ENCODE measurements around the gene NHSL1. TPM values are rescaled to one million over a fixed set of nuclear protein-coding genes. Genes with fewer than 3 reads are reported as not detected.
A peak's percentile ranks its signal among the peaks of the same experiment; 100 is the strongest.

Gene NHSL1
- total RNA-seq, 2 donors from 2014 or later, result 0.82 to 1.1 TPM

GRCh38 chr6:138424004-138424904 lies 75.0 kb downstream of the NHSL1 start:
- Mint-ChIP-seq H3K4me1 (no peaks in the 10 kb centered on the region), H3K27me3 (no peaks in the 10 kb centered on the region), H3K27ac (no peak overlapping the region), H3K4me3 (no peak overlapping the region), H3K9me3 (no peaks in the 10 kb centered on the region), H3K36me3 (ENCODE audit: low read depth) (no peaks in the 10 kb centered on the region)
- ATAC-seq (replicated peaks), result no peak

- H3K4me3 Mint-ChIP-seq, result no peak overlapping the region
- ATAC-seq (replicated peaks), result no peak
- H3K27ac Mint-ChIP-seq, result no peak overlapping the region
- H3K9me3 Mint-ChIP-seq, result no peaks in the 10 kb centered on the region
- H3K4me1 Mint-ChIP-seq, result peaks cover 5% of the 10 kb centered on the region
- H3K36me3 Mint-ChIP-seq (ENCODE audit: low read depth), result peaks cover 12% of the 10 kb centered on the region
- no peaks in the 10 kb centered on the region for H3K27me3 Mint-ChIP-seq
These were observed 76.4 kb downstream of the NHSL1 start for GRCh38 chr6:138422861-138423260.

GRCh38 chr6:138421608-138422007 lies 77.7 kb downstream of the NHSL1 start:
- no peaks in the 10 kb centered on the region for H3K27me3 Mint-ChIP-seq
- H3K9me3 Mint-ChIP-seq, result no peaks in the 10 kb centered on the region
- peaks cover 6% of the 10 kb centered on the region for H3K4me1 Mint-ChIP-seq
- H3K36me3 Mint-ChIP-seq (ENCODE audit: low read depth), result peaks cover 20% of the 10 kb centered on the region
- no peak for ATAC-seq (replicated peaks)
- no peak overlapping the region for H3K27ac Mint-ChIP-seq
- H3K4me3 Mint-ChIP-seq, result no peak overlapping the region

- Mint-ChIP-seq H3K36me3 (ENCODE audit: low read depth) (peaks cover 26% of the 10 kb centered on the region), H3K4me1 (peaks cover 6% of the 10 kb centered on the region), H3K27ac (no peak overlapping the region), H3K27me3 (no peaks in the 10 kb centered on the region), H3K4me3 (no peak overlapping the region), H3K9me3 (no peaks in the 10 kb centered on the region)
- ATAC-seq (replicated peaks), result no peak
These were observed 78.2 kb downstream of the NHSL1 start for GRCh38 chr6:138421089-138421488.

GRCh38 chr6:138420356-138420755 lies 78.9 kb downstream of the NHSL1 start:
- H3K4me3 Mint-ChIP-seq, result no peak overlapping the region
- no peaks in the 10 kb centered on the region for H3K9me3 Mint-ChIP-seq
- H3K27me3 Mint-ChIP-seq, result no peaks in the 10 kb centered on the region

GRCh38 chr6:138419766-138420165 lies 79.5 kb downstream of the NHSL1 start:
- Mint-ChIP-seq H3K27ac (no peak overlapping the region), H3K4me3 (no peak overlapping the region), H3K36me3 (ENCODE audit: low read depth) (peaks cover 34% of the 10 kb centered on the region), H3K27me3 (no peaks in the 10 kb centered on the region), H3K9me3 (no peaks in the 10 kb centered on the region), H3K4me1 (peaks cover 6% of the 10 kb centered on the region)
- ATAC-seq (replicated peaks), result no peak

More at GRCh38 chr6:138420356-138420755, 78.9 kb downstream of the NHSL1 start:
- peaks cover 30% of the 10 kb centered on the region for H3K36me3 Mint-ChIP-seq (ENCODE audit: low read depth)
- no peak overlapping the region for H3K27ac Mint-ChIP-seq
- no peak for ATAC-seq (replicated peaks)
- peaks cover 6% of the 10 kb centered on the region for H3K4me1 Mint-ChIP-seq

GRCh38 chr6:138418118-138418742 lies 81.1 kb downstream of the NHSL1 start:
- Mint-ChIP-seq H3K4me3 (peak overlapping the region; percentile 2), H3K27me3 (no peaks in the 10 kb centered on the region), H3K36me3 (ENCODE audit: low read depth) (peaks cover 44% of the 10 kb centered on the region), H3K4me1 (peaks cover 6% of the 10 kb centered on the region), H3K9me3 (no peaks in the 10 kb centered on the region), H3K27ac (peak overlapping the region; percentile 68)
- ATAC-seq (replicated peaks), result peak; percentile 67

GRCh38 chr6:138417493-138418117 lies 81.7 kb downstream of the NHSL1 start:
- ATAC-seq (replicated peaks), result peak; percentile 86
- Mint-ChIP-seq H3K9me3 (no peaks in the 10 kb centered on the region), H3K27ac (peak overlapping the region; percentile 68), H3K36me3 (ENCODE audit: low read depth) (peaks cover 51% of the 10 kb centered on the region), H3K27me3 (no peaks in the 10 kb centered on the region), H3K4me3 (peak overlapping the region; percentile 2), H3K4me1 (peaks cover 6% of the 10 kb centered on the region)

- H3K4me1 Mint-ChIP-seq, result peaks cover 10% of the 10 kb centered on the region
- H3K36me3 Mint-ChIP-seq (ENCODE audit: low read depth), result peaks cover 63% of the 10 kb centered on the region
- no peak for ATAC-seq (replicated peaks)
- H3K4me3 Mint-ChIP-seq, result no peak overlapping the region
- H3K27ac Mint-ChIP-seq, result peak overlapping the region; percentile 6
- no peaks in the 10 kb centered on the region for H3K9me3 Mint-ChIP-seq
- no peaks in the 10 kb centered on the region for H3K27me3 Mint-ChIP-seq
These were observed 83.1 kb downstream of the NHSL1 start for GRCh38 chr6:138416206-138416605.

- ATAC-seq (replicated peaks), result no peak
- H3K36me3 Mint-ChIP-seq (ENCODE audit: low read depth), result peaks cover 73% of the 10 kb centered on the region
- peaks cover 13% of the 10 kb centered on the region for H3K4me1 Mint-ChIP-seq
- no peak overlapping the region for H3K27ac Mint-ChIP-seq
- H3K27me3 Mint-ChIP-seq, result no peaks in the 10 kb centered on the region
- no peaks in the 10 kb centered on the region for H3K9me3 Mint-ChIP-seq
- H3K4me3 Mint-ChIP-seq, result no peak overlapping the region
These were observed 84.2 kb downstream of the NHSL1 start for GRCh38 chr6:138415125-138415524.

- peak; percentile 95 for ATAC-seq (replicated peaks)
- H3K36me3 Mint-ChIP-seq (ENCODE audit: low read depth), result peaks cover 88% of the 10 kb centered on the region
- H3K9me3 Mint-ChIP-seq, result no peaks in the 10 kb centered on the region
- peak overlapping the region; percentile 44 for H3K4me3 Mint-ChIP-seq
- peaks cover 22% of the 10 kb centered on the region for H3K4me1 Mint-ChIP-seq
- H3K27ac Mint-ChIP-seq, result peak overlapping the region; percentile 65
- no peaks in the 10 kb centered on the region for H3K27me3 Mint-ChIP-seq
These were observed 88.1 kb downstream of the NHSL1 start for GRCh38 chr6:138410972-138411880.

- ATAC-seq (replicated peaks), result no peak
- Mint-ChIP-seq H3K36me3 (ENCODE audit: low read depth) (peaks cover 91% of the 10 kb centered on the region), H3K9me3 (no peaks in the 10 kb centered on the region), H3K27ac (peak overlapping the region; percentile 65), H3K4me1 (peaks cover 26% of the 10 kb centered on the region), H3K4me3 (peak overlapping the region; percentile 44), H3K27me3 (no peaks in the 10 kb centered on the region)
These were observed 89.1 kb downstream of the NHSL1 start for GRCh38 chr6:138410048-138410735.

GRCh38 chr6:138406443-138406842 lies 92.9 kb downstream of the NHSL1 start:
- Mint-ChIP-seq H3K27me3 (no peaks in the 10 kb centered on the region), H3K4me1 (peaks cover 24% of the 10 kb centered on the region), H3K4me3 (peak overlapping the region; percentile 82), H3K9me3 (no peaks in the 10 kb centered on the region), H3K27ac (peak overlapping the region; percentile 63), H3K36me3 (ENCODE audit: low read depth) (peaks cover 68% of the 10 kb centered on the region)
- no peak for ATAC-seq (replicated peaks)

Measured in activated T-helper 17 cell treated with anti-CD3 and anti-CD28 coated beads, Interleukin-2, amount 50 U/mL, for 72 hours (primary cell).